Measurements from ENCODE around the gene ELMO1. TPM values are rescaled to one million over a fixed set of nuclear protein-coding genes. Genes with fewer than 3 reads are reported as not detected.

Gene ELMO1
- total and polyA plus RNA-seq, 11 donors: 6.9 to 38.6 (median 14.7) TPM

DNA sequence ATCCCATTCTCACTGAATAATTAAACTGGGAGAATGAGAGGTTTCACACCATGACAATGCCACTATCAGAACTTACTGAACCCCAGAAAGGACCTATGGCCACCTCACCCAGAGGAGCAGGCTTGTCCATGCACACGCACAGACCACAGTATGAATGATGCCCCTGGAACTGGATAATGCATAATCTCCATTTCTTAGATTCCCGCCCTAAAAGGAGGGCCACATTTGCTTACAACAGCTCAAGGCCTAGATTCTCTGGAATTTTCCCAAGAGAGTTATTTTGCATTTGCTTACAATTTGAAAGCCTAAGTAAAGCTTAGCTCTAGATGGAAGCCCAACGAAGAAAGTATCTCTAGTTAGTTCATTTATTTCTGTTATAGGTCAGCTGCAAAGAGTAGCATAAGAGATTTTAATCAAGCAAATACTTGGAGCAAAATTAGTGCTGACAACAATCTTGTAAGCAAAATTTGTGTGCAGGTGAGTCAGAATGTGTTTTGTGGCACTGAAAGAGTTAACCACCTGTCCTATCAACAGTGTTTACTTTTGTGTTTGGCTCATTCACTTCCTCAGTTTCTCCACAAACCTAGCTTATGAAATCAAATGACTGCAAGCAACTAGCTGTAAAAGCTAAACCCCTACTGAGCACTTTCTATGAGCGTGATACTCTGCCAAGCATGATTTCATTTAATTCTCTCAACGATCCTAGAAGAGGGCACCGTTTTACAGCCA lies 32.1 kb downstream of the ELMO1 start:
- Histone ChIP-seq H3K36me3 (peaks cover 0 to 2% (median 0%) of the 10 kb centered on the region in 9 donors), H3K9me3 (peaks cover 0 to 11% (median 0%) of the 10 kb centered on the region in 12 donors), H3K27ac (no peak overlapping the region), H3K4me1 (peaks cover 0 to 24% (median 13%) of the 10 kb centered on the region in 12 donors), H3K27me3 (no peaks in the 10 kb centered on the region), H3K4me3 (no peak overlapping the region)
- DNase-seq (no peak), ATAC-seq (no peak)
- intact Hi-C loops (cut with DNase I): no loop called here
- no peak for TF ChIP-seq POLR2A (IDR thresholded peaks at IDR 0.05)
- TF ChIP-seq, protein P1, sequence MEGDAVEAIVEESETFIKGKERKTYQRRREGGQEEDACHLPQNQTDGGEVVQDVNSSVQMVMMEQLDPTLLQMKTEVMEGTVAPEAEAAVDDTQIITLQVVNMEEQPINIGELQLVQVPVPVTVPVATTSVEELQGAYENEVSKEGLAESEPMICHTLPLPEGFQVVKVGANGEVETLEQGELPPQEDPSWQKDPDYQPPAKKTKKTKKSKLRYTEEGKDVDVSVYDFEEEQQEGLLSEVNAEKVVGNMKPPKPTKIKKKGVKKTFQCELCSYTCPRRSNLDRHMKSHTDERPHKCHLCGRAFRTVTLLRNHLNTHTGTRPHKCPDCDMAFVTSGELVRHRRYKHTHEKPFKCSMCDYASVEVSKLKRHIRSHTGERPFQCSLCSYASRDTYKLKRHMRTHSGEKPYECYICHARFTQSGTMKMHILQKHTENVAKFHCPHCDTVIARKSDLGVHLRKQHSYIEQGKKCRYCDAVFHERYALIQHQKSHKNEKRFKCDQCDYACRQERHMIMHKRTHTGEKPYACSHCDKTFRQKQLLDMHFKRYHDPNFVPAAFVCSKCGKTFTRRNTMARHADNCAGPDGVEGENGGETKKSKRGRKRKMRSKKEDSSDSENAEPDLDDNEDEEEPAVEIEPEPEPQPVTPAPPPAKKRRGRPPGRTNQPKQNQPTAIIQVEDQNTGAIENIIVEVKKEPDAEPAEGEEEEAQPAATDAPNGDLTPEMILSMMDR (IDR thresholded peaks at IDR 0.05): no peak
- 80 to 90% (median 86%) methylated on average over 6 of the region's 6 CpGs for WGBS, 4 donors

DNA sequence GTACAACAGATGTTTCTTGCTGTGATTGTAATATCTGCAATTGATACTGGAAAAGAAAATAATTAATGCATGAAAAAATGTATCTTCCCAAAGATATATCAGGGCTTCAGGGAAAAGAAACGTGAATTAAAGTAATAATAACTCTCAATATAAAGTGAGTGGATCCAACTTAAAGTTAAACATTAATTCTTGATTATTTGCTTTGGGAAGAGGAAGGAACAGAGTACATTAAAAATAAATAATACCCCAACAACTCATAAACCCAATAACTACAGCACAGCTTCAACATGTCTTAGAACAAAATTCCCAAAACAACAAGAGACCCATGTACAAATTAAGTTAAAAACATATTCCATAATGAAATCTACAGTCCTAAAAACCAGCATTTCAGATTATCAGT lies 33.0 kb downstream of the ELMO1 start:
- TF ChIP-seq, protein P1 (IDR thresholded peaks at IDR 0.05): no peak
- no peak for TF ChIP-seq POLR2A (IDR thresholded peaks at IDR 0.05)
- Histone ChIP-seq H3K4me3 (no peak overlapping the region), H3K36me3 (peaks cover 0 to 2% (median 0%) of the 10 kb centered on the region in 9 donors), H3K27me3 (no peaks in the 10 kb centered on the region), H3K9me3 (peaks cover 0 to 11% (median 0%) of the 10 kb centered on the region in 12 donors), H3K27ac (no peak overlapping the region), H3K4me1 (peaks cover 0 to 24% (median 4%) of the 10 kb centered on the region in 12 donors)
- intact Hi-C loops (cut with DNase I): no loop called here
- 92 to 98% (median 96%) methylated on average over 1 of the region's 1 CpG for WGBS, 4 donors
- ATAC-seq (no peak), DNase-seq (no peak)

DNA sequence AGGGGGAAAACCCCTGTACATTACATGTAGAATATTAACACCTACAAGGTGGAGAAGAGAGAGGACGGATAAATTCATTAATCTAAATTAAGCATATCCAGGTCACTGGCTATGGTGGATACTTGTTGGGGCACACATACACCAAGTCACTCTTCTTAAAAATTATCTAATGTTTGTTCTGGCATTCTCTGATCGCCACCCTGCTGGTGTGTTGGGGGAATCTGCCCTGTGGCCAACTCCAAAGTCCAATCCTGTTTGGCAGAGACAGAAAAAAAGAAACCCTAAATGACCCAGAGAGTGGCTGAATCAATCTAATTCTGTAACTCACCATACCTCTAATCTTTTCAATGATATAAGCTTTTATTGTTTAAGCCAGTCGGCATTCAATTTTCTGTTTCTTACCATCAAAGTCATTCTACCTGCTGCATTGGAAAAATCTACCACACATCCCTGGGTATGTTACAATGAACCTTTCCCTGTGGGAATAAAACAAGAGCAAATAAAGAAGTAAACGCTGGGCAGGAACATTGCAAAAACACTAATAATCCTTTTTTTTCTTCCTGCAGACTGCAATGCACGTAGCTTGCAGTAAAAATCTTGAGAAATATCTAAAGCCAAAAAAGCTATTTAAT lies 34.2 kb downstream of the ELMO1 start:
- Histone ChIP-seq H3K27me3 (no peaks in the 10 kb centered on the region), H3K9me3 (peaks cover 0 to 11% (median 0%) of the 10 kb centered on the region in 12 donors), H3K36me3 (peaks cover 0 to 2% (median 0%) of the 10 kb centered on the region in 9 donors), H3K27ac (no peak overlapping the region), H3K4me1 (peaks cover 0 to 28% (median 7%) of the 10 kb centered on the region in 12 donors), H3K4me3 (no peak overlapping the region)
- intact Hi-C loops (cut with DNase I): loop anchor here in 1 of 10 donors (5.0 kb wide), 1 partner anchor 382 kb away; no protein-coding TSS in a partner anchor
- ATAC-seq (no peak), DNase-seq (no peak)
- 92 to 97% (median 96%) methylated on average over 5 of the region's 5 CpGs for WGBS, 4 donors
- no peak for TF ChIP-seq POLR2A (IDR thresholded peaks at IDR 0.05)
- TF ChIP-seq, protein P1 (IDR thresholded peaks at IDR 0.05): no peak

DNA sequence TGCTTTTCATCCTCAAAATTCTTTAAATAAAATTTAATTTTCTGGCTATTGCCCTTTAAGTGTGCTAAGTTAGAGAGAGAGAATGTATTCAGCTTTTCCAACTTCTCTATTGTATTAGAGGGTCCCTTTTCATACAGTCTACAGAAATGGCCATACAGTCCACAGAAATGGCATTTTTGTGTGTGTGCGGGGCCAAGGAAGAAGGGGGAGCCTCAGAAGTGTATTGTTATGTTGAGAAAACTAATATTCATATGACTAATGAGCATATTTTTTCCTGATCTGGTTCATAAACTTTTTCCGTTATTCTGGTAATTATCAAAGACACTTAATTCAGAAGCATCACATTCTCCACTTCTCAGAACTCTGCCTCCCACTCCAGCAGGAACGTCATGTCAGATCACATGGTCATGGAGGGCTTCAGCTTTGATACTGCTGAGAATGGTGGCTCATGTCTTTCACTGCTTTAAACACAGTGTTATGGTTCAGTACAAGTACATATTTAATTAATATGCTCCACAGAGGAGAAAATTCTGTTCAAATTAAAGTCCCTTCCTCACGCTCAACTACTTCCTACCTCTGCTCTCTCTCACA lies 37.1 kb downstream of the ELMO1 start:
- DNase-seq (no peak), ATAC-seq (no peak)
- Histone ChIP-seq H3K27ac (peak overlapping the region in 3 of 12 donors; percentile 0 to 70 (median 31)), H3K36me3 (peaks cover 0 to 2% (median 0%) of the 10 kb centered on the region in 9 donors), H3K4me3 (no peak overlapping the region), H3K27me3 (no peaks in the 10 kb centered on the region), H3K9me3 (peaks cover 0 to 11% (median 0%) of the 10 kb centered on the region in 12 donors), H3K4me1 (peaks cover 0 to 55% (median 14%) of the 10 kb centered on the region in 12 donors)
- TF ChIP-seq, protein P1 (IDR thresholded peaks at IDR 0.05): no peak
- no peak for TF ChIP-seq POLR2A (IDR thresholded peaks at IDR 0.05)
- intact Hi-C loops (cut with DNase I): loop anchor here in 1 of 10 donors (5.0 kb wide), 1 partner anchor 379 kb away; no protein-coding TSS in a partner anchor
- 75 to 83% (median 79%) methylated on average over 4 of the region's 4 CpGs for WGBS, 4 donors

Data from heart left ventricle (tissue), 16 donors.